A673 (cell line): Measurements from ENCODE around the gene TES. TPM values are rescaled to one million over a fixed set of nuclear protein-coding genes. Genes with fewer than 3 reads are reported as not detected.
"Not testable (repeated sequence)": the region's sequence is repeated elsewhere in the genome, so short reads cannot be mapped to it uniquely, and the experiment has no call there.

Experiments used
- BruUV-seq: library from RNA; stranded (reverse); fragments of 400-500 nt; replicated peaks from 2 replicates; lab custom pipeline; 2021; lab: Mats Ljungman, UMichigan
- CTCF ChIA-PET: fragments of 300-600 bp; sonication (Branson Sonifier 250); formaldehyde crosslinking; loops from one replicate; lab custom pipeline; 2022; ENCODE audit warnings: antibody characterized with exemption; lab: Charles Lee
- POLR2A ChIA-PET: fragments of 300-600 bp; sonication (Branson Sonifier 250); formaldehyde crosslinking; loops from one replicate; lab custom pipeline; 2022; ENCODE audit warnings: antibody characterized with exemption; ENCODE audit not compliant: low non-redundant PET; lab: Charles Lee
- DNase-seq: peaks from one replicate; pipeline ENCODE4 v3.0.0-alpha.2; 2015; ENCODE audit warnings: low spot score
- H3K27ac ChIP-seq: fragments of 200-600 bp; sonication (generic); 2 replicates; pipeline ENCODE4 v1.5.1; 2016; ENCODE audit warnings: mixed run types, low read depth, mild to moderate bottlenecking, mixed read lengths, antibody characterized with exemption, low read length; ENCODE audit not compliant: poor library complexity, severe bottlenecking
- H3K27me3 ChIP-seq: fragments of 200-600 bp; sonication (generic); replicated peaks from 2 replicates; pipeline ENCODE4 v1.6.1; 2017; ENCODE audit warnings: mixed run types, low read depth, mild to moderate bottlenecking, mixed read lengths, antibody characterized with exemption, low read length; ENCODE audit not compliant: insufficient read depth, poor library complexity
- H3K36me3 ChIP-seq: fragments of 200-600 bp; sonication (generic); 2 replicates; pipeline ENCODE4 v1.6.1; 2016; ENCODE audit warnings: mixed run types, mild to moderate bottlenecking, mixed read lengths, antibody characterized with exemption, low read length; ENCODE audit not compliant: insufficient read depth, poor library complexity, severe bottlenecking
- H3K4me1 ChIP-seq: fragments of 200-600 bp; sonication (generic); 2 replicates; pipeline ENCODE4 v1.6.1; 2017; ENCODE audit warnings: mixed run types, mild to moderate bottlenecking, mixed read lengths, antibody characterized with exemption, low read length; ENCODE audit not compliant: insufficient read depth, poor library complexity, severe bottlenecking
- H3K4me3 ChIP-seq: fragments of 200-600 bp; sonication (generic); 2 replicates; pipeline ENCODE4 v1.5.1; 2016; ENCODE audit warnings: low read depth, mixed run types, mild to moderate bottlenecking, mixed read lengths, low read length; ENCODE audit not compliant: poor library complexity, severe bottlenecking
- H3K9me3 ChIP-seq: fragments of 200-600 bp; sonication (generic); 2 replicates; pipeline ENCODE4 v1.6.1; 2016; ENCODE audit warnings: mixed run types, low read depth, mild to moderate bottlenecking, mixed read lengths, antibody characterized with exemption, low read length; ENCODE audit not compliant: poor library complexity, severe bottlenecking
- CTCF ChIP-seq: fragments of 300-800, 200-600 bp; sonication (generic); conservative IDR thresholded peaks from 2 replicates; pipeline ENCODE4 v1.5.1; 2017; ENCODE audit warnings: low read depth, mild to moderate bottlenecking, antibody characterized with exemption, low read length, moderate library complexity, mixed read lengths
- EZH2 ChIP-seq: fragments of 200-600 bp; sonication (generic); IDR thresholded peaks from 2 replicates; pipeline ENCODE4 v1.6.1; 2017; ENCODE audit warnings: borderline replicate concordance, low read depth, mild to moderate bottlenecking, mixed read lengths, antibody characterized with exemption, low read length; ENCODE audit not compliant: poor library complexity, severe bottlenecking
- intact Hi-C: fragments of 100-400 bp; cut with micrococcal nuclease; formaldehyde crosslinking; loops from one replicate; pipeline ENCODE4 v1.10.0; 2022; ENCODE audit not compliant: unreplicated experiment
- total RNA-seq: library from RNA; stranded (reverse); gene quantifications from 2 replicates; pipeline ENCODE4 v1.2.3, GENCODE V29; 2021

The TES gene
- total RNA-seq, 1 experiment from 2014 or later: 121 TPM

- intact Hi-C loops: loop anchor here (5.0 kb wide), 1 partner anchor 566 kb away; no protein-coding TSS in a partner anchor
- no peak for DNase-seq
- H3K27me3 ChIP-seq: no peaks in the 10 kb centered on the region
- peaks cover 35% of the 10 kb centered on the region for H3K36me3 ChIP-seq
- BruUV-seq: no TSS peak
- H3K4me3 ChIP-seq: no peak overlapping the region
- no peak for TF ChIP-seq EZH2
- TF ChIP-seq CTCF: no peak
- peaks cover 10% of the 10 kb centered on the region for H3K9me3 ChIP-seq
- H3K27ac ChIP-seq: peak overlapping the region; percentile 87
- ChIA-PET POLR2A (interaction anchor here (0.7 kb wide), 1 partner anchor 30 kb away, joined by 3 read pairs; no protein-coding TSS in a partner anchor), CTCF (interaction anchor here (0.5 to 2.1 kb wide), 3 partner anchors 61 to 347 kb away, joined by 3 to 11 read pairs (median 7); no protein-coding TSS in a partner anchor)
- peaks cover 51% of the 10 kb centered on the region for H3K4me1 ChIP-seq
Observed at GRCh38 chr7:116241291-116241690, 31.0 kb downstream of the TES start.

GRCh38 chr7:116242178-116242577 is 31.8 kb downstream of the TES start:
- peaks cover 47% of the 10 kb centered on the region for H3K4me1 ChIP-seq
- H3K36me3 ChIP-seq: peaks cover 31% of the 10 kb centered on the region
- no TSS peak for BruUV-seq
- ChIA-PET CTCF (interaction anchor here (0.6 to 2.1 kb wide), 5 partner anchors 104 to 351 kb away, joined by 3 to 11 read pairs (median 5); no protein-coding TSS in a partner anchor), POLR2A (no interaction called here)
- peak overlapping the region; percentile 87 for H3K27ac ChIP-seq
- H3K27me3 ChIP-seq: no peaks in the 10 kb centered on the region
- no peak overlapping the region for H3K4me3 ChIP-seq
- TF ChIP-seq CTCF (peak; percentile 45; the same call in 1 of the 2 replicates), EZH2 (no peak)
- H3K9me3 ChIP-seq: peaks cover 10% of the 10 kb centered on the region
- intact Hi-C loops: loop anchor here (2.0 to 5.0 kb wide), 2 partner anchors 347 to 565 kb away; no protein-coding TSS in a partner anchor
- DNase-seq: peak; percentile 52

- ChIA-PET CTCF (interaction anchor here (0.8 to 2.1 kb wide), 4 partner anchors 280 to 351 kb away, joined by 3 to 11 read pairs (median 4); no protein-coding TSS in a partner anchor), POLR2A (no interaction called here)
- H3K27me3 ChIP-seq: no peaks in the 10 kb centered on the region
- peaks cover 10% of the 10 kb centered on the region for H3K9me3 ChIP-seq
- TF ChIP-seq CTCF (no peak), EZH2 (no peak)
- intact Hi-C loops: loop anchor here (2.0 to 5.0 kb wide), 2 partner anchors 346 to 565 kb away; no protein-coding TSS in a partner anchor
- peaks cover 29% of the 10 kb centered on the region for H3K36me3 ChIP-seq
- H3K4me1 ChIP-seq: peaks cover 47% of the 10 kb centered on the region
- H3K27ac ChIP-seq: peak overlapping the region; percentile 87
- no peak overlapping the region for H3K4me3 ChIP-seq
- no TSS peak for BruUV-seq
- no peak for DNase-seq
Observed at GRCh38 chr7:116242759-116243158, 32.4 kb downstream of the TES start.

GRCh38 chr7:116244803-116245202 is 34.5 kb downstream of the TES start:
- BruUV-seq, POLR2A ChIA-PET, CTCF ChIA-PET, H3K27ac ChIP-seq, H3K9me3 ChIP-seq, DNase-seq, H3K27me3 ChIP-seq, H3K4me3 ChIP-seq: not testable (repeated sequence)
- intact Hi-C loops: loop anchor here (5.0 kb wide), 1 partner anchor 562 kb away; no protein-coding TSS in a partner anchor
- Histone ChIP-seq H3K4me1 (peaks cover 37% of the 10 kb centered on the region), H3K36me3 (peaks cover 44% of the 10 kb centered on the region)
